CD14-positive monocyte (primary cell): Measurements from ENCODE around the gene MKI67. TPM values are rescaled to one million over a fixed set of nuclear protein-coding genes. Genes with fewer than 3 reads are reported as not detected.
A peak's percentile ranks its signal among the peaks of the same experiment; 100 is the strongest.

ENCODE experiments used
- DNase-seq, 3 donors: peaks; one replicate each; pipeline ENCODE4 v3.0.0-alpha.2; 2011 to 2022
- H2AFZ ChIP-seq: 2 replicates; pipeline ENCODE4 v1.6.0; 2012; ENCODE audit warnings: mild to moderate bottlenecking, low read depth, low read length, inconsistent platforms; ENCODE audit not compliant: insufficient read depth, poor library complexity, severe bottlenecking
- H3K27ac ChIP-seq, 2 donors: 1 replicate in 1 of 2; 2 replicates in 1 of 2; pipeline ENCODE4 v1.5.1; 2012 to 2013; ENCODE audit warnings: low read length in 2 of 2, control low read depth in 1 of 2, inconsistent platforms in 1 of 2, low read depth in 1 of 2, mild to moderate bottlenecking in 1 of 2
- H3K27me3 ChIP-seq, 2 donors: one replicate each; pipeline versions ENCODE4 v1.6.0 to v1.6.1; 2011 to 2013; ENCODE audit warnings: low read length in 2 of 2; ENCODE audit not compliant: control insufficient read depth in 2 of 2, insufficient read depth in 2 of 2
- H3K36me3 ChIP-seq, 2 donors: replicated peaks in 1 of 2; 1 replicate in 1 of 2; 2 replicates in 1 of 2; pipeline versions ENCODE4 v1.5.1 to v1.6.1; 2012 to 2013; ENCODE audit warnings: low read length in 2 of 2, control low read depth in 1 of 2, inconsistent platforms in 1 of 2, mild to moderate bottlenecking in 1 of 2; ENCODE audit not compliant: insufficient read depth in 2 of 2, control insufficient read depth in 1 of 2
- H3K4me1 ChIP-seq, 2 donors: 1 replicate in 1 of 2; 2 replicates in 1 of 2; pipeline versions ENCODE4 v1.5.1 to v1.6.1; 2012 to 2013; ENCODE audit warnings: low read length in 2 of 2, control low read depth in 1 of 2, inconsistent platforms in 1 of 2, mild to moderate bottlenecking in 1 of 2, moderate library complexity in 1 of 2; ENCODE audit not compliant: insufficient read depth in 2 of 2, control insufficient read depth in 1 of 2
- H3K4me2 ChIP-seq: replicated peaks from 2 replicates; pipeline ENCODE3; 2012; ENCODE audit warnings: low read length, moderate library complexity, mild to moderate bottlenecking; ENCODE audit not compliant: poor library complexity, severe bottlenecking; ENCODE audit errors: extremely low read depth
- H3K4me3 ChIP-seq, 3 experiments: fragments of 200-600 bp in 1 of 3; sonication (generic) in 1 of 3; replicated peaks in 1 of 3; 1 replicate in 2 of 3; 2 replicates in 1 of 3; pipeline ENCODE4 v1.5.1; 2011 to 2013; ENCODE audit warnings: low read length in 3 of 3, mild to moderate bottlenecking in 3 of 3, control low read depth in 2 of 3, low read depth in 2 of 3, inconsistent platforms in 1 of 3, moderate library complexity in 1 of 3
- H3K79me2 ChIP-seq: 2 replicates; pipeline ENCODE4 v1.6.0; 2012; ENCODE audit warnings: mild to moderate bottlenecking, control low read depth, inconsistent platforms, low read length, moderate library complexity; ENCODE audit not compliant: insufficient read depth
- H3K9ac ChIP-seq: 2 replicates; pipeline ENCODE4 v1.6.0; 2017; ENCODE audit warnings: low read length, mild to moderate bottlenecking; ENCODE audit not compliant: insufficient read depth, poor library complexity, severe bottlenecking
- H3K9me3 ChIP-seq, 2 donors: replicated peaks in 1 of 2; 1 replicate in 1 of 2; 2 replicates in 1 of 2; pipeline versions ENCODE4 v1.5.1 to v1.6.1; 2012 to 2013; ENCODE audit warnings: low read length in 2 of 2, control low read depth in 1 of 2; ENCODE audit not compliant: control insufficient read depth in 1 of 2, insufficient read depth in 1 of 2
- H4K20me1 ChIP-seq: 2 replicates; pipeline ENCODE4 v1.6.0; 2012; ENCODE audit warnings: mild to moderate bottlenecking, low read length, control low read depth, moderate library complexity; ENCODE audit not compliant: insufficient read depth
- H3K27ac Mint-ChIP-seq, 7 donors: one replicate each; pipeline ENCODE4 v1.8.0; 2020; ENCODE audit warnings: mild to moderate bottlenecking in 7 of 7, mixed read lengths in 7 of 7, moderate library complexity in 6 of 7, inconsistent platforms in 2 of 7
- H3K27me3 Mint-ChIP-seq, 3 donors: one replicate each; pipeline ENCODE4 v1.8.0; 2021 to 2022; ENCODE audit warnings: low read depth in 3 of 3, mild to moderate bottlenecking in 3 of 3, mixed read lengths in 3 of 3, moderate library complexity in 3 of 3, inconsistent platforms in 1 of 3
- H3K36me3 Mint-ChIP-seq, 2 donors: one replicate each; pipeline ENCODE4 v1.8.0; 2020; ENCODE audit warnings: mixed read lengths in 2 of 2, inconsistent platforms in 1 of 2, mild to moderate bottlenecking in 1 of 2
- H3K4me1 Mint-ChIP-seq: one replicate; pipeline ENCODE4 v1.8.0; 2020; ENCODE audit warnings: mild to moderate bottlenecking, mixed read lengths
- H3K4me3 Mint-ChIP-seq, 2 donors: one replicate each; pipeline ENCODE4 v1.8.0; 2020; ENCODE audit warnings: mild to moderate bottlenecking in 2 of 2, mixed read lengths in 2 of 2, moderate library complexity in 1 of 2
- H3K9me3 Mint-ChIP-seq, 7 donors: one replicate each; pipeline ENCODE4 v1.8.0; 2020 to 2022; ENCODE audit warnings: mixed read lengths in 7 of 7, mild to moderate bottlenecking in 6 of 7, moderate library complexity in 6 of 7, inconsistent platforms in 2 of 7
- CTCF ChIP-seq: fragments of 200-600 bp; IDR thresholded peaks from one replicate; pipeline ENCODE4 v1.8.0; 2022; ENCODE audit warnings: antibody characterized with exemption, mild to moderate bottlenecking
- WGBS: methylation state at CpG from one replicate; pipeline ENCODE4 v1.1.5; 2013; ENCODE audit warnings: missing lambda C conversion rate; ENCODE audit not compliant: insufficient coverage; 5-methylcytosine and 5-hydroxymethylcytosine counted together
- intact Hi-C, 2 donors: fragments of 100-400 bp; cut with micrococcal nuclease; formaldehyde crosslinking; loops; one replicate each; pipeline versions ENCODE4 v1.15.0 to v1.15.1; 2023
- polyA plus RNA-seq, 3 donors: library from polyadenylated mRNA; depleted of rRNA in 1 of 3; unstranded in 2 of 3; stranded (reverse) in 1 of 3; fragments of 300-500 nt in 2 of 3; fragments of >200 nt in 1 of 3; fragmentation: Illumina TruSeq in 2 of 3; gene quantifications; 1 replicate in 2 of 3; 2 replicates in 1 of 3; pipeline ENCODE4 v1.2.3, GENCODE V29; 2012 to 2021

Gene MKI67
- polyA plus RNA-seq, 3 donors, result 0.02 to 0.05 TPM; not detected in 1

- Histone ChIP-seq H4K20me1 (no peaks in the 10 kb centered on the region), H2AFZ (peak overlapping the region; percentile 68), H3K9ac (peak overlapping the region; percentile 53), H3K4me2 (peak overlapping the region; percentile 99), H3K4me3 (peak overlapping the region in 2 of 3 experiments; percentile 55 to 89), H3K27me3 (no peaks in the 10 kb centered on the region), H3K27ac (no peak overlapping the region), H3K79me2 (peaks cover 64% of the 10 kb centered on the region), H3K36me3 (no peaks in the 10 kb centered on the region), H3K9me3 (no peaks in the 10 kb centered on the region), H3K4me1 (peaks cover 46 to 50% of the 10 kb centered on the region in 2 donors)
- 49% methylated on average over 8 of the region's 11 CpGs for WGBS
- Mint-ChIP-seq H3K9me3 (no peaks in the 10 kb centered on the region), H3K27me3 (peaks cover 0 to 3% (median 0%) of the 10 kb centered on the region in 3 donors), H3K4me3 (peak overlapping the region; percentile 97), H3K36me3 (peaks cover 0 to 9% of the 10 kb centered on the region in 2 donors), H3K4me1 (peaks cover 50% of the 10 kb centered on the region), H3K27ac (peak overlapping the region in 1 of 7 donors; percentile 37)
- no peak for TF ChIP-seq CTCF
- intact Hi-C loops, result loop anchor here (5.0 to 10.0 kb wide), 3 partner anchors 50 to 1340 kb away; partner anchors contain the start of gene MGMT (in 1 of the 2)
- no peak for DNase-seq
These were observed 1.3 kb downstream of the MKI67 start for GRCh38 chr10:128124813-128125403.

- Histone ChIP-seq H3K27me3 (no peaks in the 10 kb centered on the region), H3K4me1 (peaks cover 46 to 50% of the 10 kb centered on the region in 2 donors), H3K27ac (peak overlapping the region in 1 of 2 donors; percentile 5), H3K4me2 (no peak overlapping the region), H4K20me1 (no peaks in the 10 kb centered on the region), H3K36me3 (peaks cover 0 to 9% of the 10 kb centered on the region in 2 donors), H2AFZ (no peak overlapping the region), H3K4me3 (no peak overlapping the region), H3K9me3 (no peaks in the 10 kb centered on the region), H3K9ac (no peak overlapping the region), H3K79me2 (peaks cover 74% of the 10 kb centered on the region)
- Mint-ChIP-seq H3K4me3 (no peak overlapping the region), H3K9me3 (no peaks in the 10 kb centered on the region), H3K27me3 (peaks cover 0 to 3% (median 0%) of the 10 kb centered on the region in 3 donors), H3K4me1 (peaks cover 50% of the 10 kb centered on the region), H3K27ac (peak overlapping the region in 3 of 7 donors; percentile 37 to 66 (median 53)), H3K36me3 (peaks cover 5 to 16% of the 10 kb centered on the region in 2 donors)
- no peak for DNase-seq
- TF ChIP-seq CTCF, result no peak
- intact Hi-C loops, result loop anchor here (10.0 kb wide), 2 partner anchors 49 to 1341 kb away; partner anchors contain the start of gene MGMT (in 1 of the 2)
These were observed 2.4 kb downstream of the MKI67 start for GRCh38 chr10:128123846-128124245.
